Measurements from ENCODE around the gene B3GAT1.

DNA sequence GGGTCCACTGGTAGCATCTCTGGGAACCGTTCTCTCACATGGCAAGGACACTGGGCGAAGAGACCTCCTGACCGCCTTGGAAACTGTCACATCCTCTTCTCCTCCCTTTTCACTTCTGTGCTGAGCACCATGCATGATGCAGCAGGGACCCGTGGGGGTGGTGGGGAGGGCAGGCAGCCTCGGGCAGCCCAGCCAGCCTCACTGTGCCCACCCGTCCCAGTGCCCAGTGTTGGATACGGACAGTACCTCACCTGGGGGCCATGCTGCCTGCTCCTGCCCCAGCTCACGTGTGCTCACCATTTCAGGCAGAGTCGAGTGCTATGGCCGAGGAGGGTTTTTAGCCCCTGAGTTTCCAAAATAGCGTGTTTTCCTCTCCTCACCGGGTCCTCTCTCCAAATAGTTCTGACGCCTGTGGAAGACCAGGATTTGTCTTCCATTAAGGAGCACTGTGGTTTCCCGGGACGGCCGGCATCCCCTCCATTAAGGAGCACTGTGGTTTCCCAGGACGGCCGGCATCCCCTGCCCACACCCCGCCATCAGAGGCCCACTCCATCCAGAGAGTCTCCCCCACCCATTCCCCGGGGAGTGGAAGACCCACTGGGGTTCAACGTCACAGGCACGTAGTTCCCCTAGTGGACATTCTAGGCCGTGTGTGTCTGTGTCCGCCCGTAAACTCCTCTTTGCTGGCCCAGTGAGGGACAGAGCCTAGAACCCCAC is 22.4 kb downstream of the B3GAT1 start:
- TF ChIP-seq POLR2A (IDR thresholded peaks at IDR 0.05; ENCODE audit: low read length) (no peak), GATA1 (IDR thresholded peaks at IDR 0.05; ENCODE audit: low read depth, low read length) (no peak)

Measured in erythroblast (primary cell).